WTC11 (cell line): Measurements from ENCODE around the gene FAN1.

Experiments used
- ETV6 ChIP-seq: sonication (generic); formaldehyde crosslinking; IDR thresholded peaks from 2 replicates; pipeline ENCODE4 v1.8.1; 2022; ENCODE audit warnings: mild to moderate bottlenecking, missing genetic modification reagents
- NR2C2 ChIP-seq: sonication (generic); formaldehyde crosslinking; IDR thresholded peaks from 2 replicates; pipeline ENCODE4 v1.8.0; 2022; ENCODE audit warnings: mild to moderate bottlenecking, missing genetic modification reagents
- TF ChIP-seq, protein P1 (sequence below): fragments of 200-600 bp; IDR thresholded peaks from 2 replicates; pipeline ENCODE4 v1.8.0; 2022; ENCODE audit warnings: antibody characterized with exemption
- TF ChIP-seq, protein P2 (sequence below): sonication (generic); formaldehyde crosslinking; conservative IDR thresholded peaks from 2 replicates; pipeline ENCODE4 v1.8.1; 2023; ENCODE audit warnings: mild to moderate bottlenecking, low read depth, missing genetic modification reagents, moderate library complexity

GRCh38 chr15:30978328-30978727 is 74.6 kb downstream of the FAN1 start:
- TF ChIP-seq, protein P1, sequence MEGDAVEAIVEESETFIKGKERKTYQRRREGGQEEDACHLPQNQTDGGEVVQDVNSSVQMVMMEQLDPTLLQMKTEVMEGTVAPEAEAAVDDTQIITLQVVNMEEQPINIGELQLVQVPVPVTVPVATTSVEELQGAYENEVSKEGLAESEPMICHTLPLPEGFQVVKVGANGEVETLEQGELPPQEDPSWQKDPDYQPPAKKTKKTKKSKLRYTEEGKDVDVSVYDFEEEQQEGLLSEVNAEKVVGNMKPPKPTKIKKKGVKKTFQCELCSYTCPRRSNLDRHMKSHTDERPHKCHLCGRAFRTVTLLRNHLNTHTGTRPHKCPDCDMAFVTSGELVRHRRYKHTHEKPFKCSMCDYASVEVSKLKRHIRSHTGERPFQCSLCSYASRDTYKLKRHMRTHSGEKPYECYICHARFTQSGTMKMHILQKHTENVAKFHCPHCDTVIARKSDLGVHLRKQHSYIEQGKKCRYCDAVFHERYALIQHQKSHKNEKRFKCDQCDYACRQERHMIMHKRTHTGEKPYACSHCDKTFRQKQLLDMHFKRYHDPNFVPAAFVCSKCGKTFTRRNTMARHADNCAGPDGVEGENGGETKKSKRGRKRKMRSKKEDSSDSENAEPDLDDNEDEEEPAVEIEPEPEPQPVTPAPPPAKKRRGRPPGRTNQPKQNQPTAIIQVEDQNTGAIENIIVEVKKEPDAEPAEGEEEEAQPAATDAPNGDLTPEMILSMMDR, result no peak
- TF ChIP-seq, protein P2, sequence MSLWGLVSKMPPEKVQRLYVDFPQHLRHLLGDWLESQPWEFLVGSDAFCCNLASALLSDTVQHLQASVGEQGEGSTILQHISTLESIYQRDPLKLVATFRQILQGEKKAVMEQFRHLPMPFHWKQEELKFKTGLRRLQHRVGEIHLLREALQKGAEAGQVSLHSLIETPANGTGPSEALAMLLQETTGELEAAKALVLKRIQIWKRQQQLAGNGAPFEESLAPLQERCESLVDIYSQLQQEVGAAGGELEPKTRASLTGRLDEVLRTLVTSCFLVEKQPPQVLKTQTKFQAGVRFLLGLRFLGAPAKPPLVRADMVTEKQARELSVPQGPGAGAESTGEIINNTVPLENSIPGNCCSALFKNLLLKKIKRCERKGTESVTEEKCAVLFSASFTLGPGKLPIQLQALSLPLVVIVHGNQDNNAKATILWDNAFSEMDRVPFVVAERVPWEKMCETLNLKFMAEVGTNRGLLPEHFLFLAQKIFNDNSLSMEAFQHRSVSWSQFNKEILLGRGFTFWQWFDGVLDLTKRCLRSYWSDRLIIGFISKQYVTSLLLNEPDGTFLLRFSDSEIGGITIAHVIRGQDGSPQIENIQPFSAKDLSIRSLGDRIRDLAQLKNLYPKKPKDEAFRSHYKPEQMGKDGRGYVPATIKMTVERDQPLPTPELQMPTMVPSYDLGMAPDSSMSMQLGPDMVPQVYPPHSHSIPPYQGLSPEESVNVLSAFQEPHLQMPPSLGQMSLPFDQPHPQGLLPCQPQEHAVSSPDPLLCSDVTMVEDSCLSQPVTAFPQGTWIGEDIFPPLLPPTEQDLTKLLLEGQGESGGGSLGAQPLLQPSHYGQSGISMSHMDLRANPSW (CRISPR knock-in tag), result no peak
- no peak for TF ChIP-seq NR2C2 (CRISPR knock-in tag)
- TF ChIP-seq ETV6 (CRISPR knock-in tag), result no peak
